ENCODE measurements around the gene CARD14.

Gene CARD14

GRCh38 chr17:80202197-80202596 lies 32.4 kb downstream of the CARD14 start:
- H3K4me3 ChIP-seq (ENCODE audit: low read length), result no peak overlapping the region
- TF ChIP-seq CTCF (conservative IDR thresholded peaks at IDR 0.05; ENCODE audit: low read length), result no peak
- DNase-seq (ENCODE audit: low read depth), result no peak

- no peak for TF ChIP-seq CTCF (conservative IDR thresholded peaks at IDR 0.05; ENCODE audit: low read length)
- H3K4me3 ChIP-seq (ENCODE audit: low read length), result no peak overlapping the region
- no peak for DNase-seq (ENCODE audit: low read depth)
These were observed 33.7 kb downstream of the CARD14 start for GRCh38 chr17:80203471-80203963.

- no peak for TF ChIP-seq CTCF (conservative IDR thresholded peaks at IDR 0.05; ENCODE audit: low read length)
- no peak overlapping the region for H3K4me3 ChIP-seq (ENCODE audit: low read length)
- DNase-seq (ENCODE audit: low read depth), result no peak
These were observed 35.0 kb downstream of the CARD14 start for GRCh38 chr17:80204626-80205468.

- H3K4me3 ChIP-seq (ENCODE audit: low read length), result no peak overlapping the region
- TF ChIP-seq CTCF (conservative IDR thresholded peaks at IDR 0.05; ENCODE audit: low read length), result no peak
- DNase-seq (ENCODE audit: low read depth), result no peak
These were observed 36.0 kb downstream of the CARD14 start for GRCh38 chr17:80205811-80206210.

- DNase-seq (ENCODE audit: low read depth), result no peak
- TF ChIP-seq CTCF (conservative IDR thresholded peaks at IDR 0.05; ENCODE audit: low read length), result no peak
These were observed 38.2 kb downstream of the CARD14 start for GRCh38 chr17:80208050-80208449.

GRCh38 chr17:80209765-80210164 lies 39.9 kb downstream of the CARD14 start:
- no peak overlapping the region for H3K4me3 ChIP-seq (ENCODE audit: low read length)
- DNase-seq (ENCODE audit: low read depth), result no peak
- no peak for TF ChIP-seq CTCF (conservative IDR thresholded peaks at IDR 0.05; ENCODE audit: low read length)

More at GRCh38 chr17:80208050-80208449, 38.2 kb downstream of the CARD14 start:
- no peak overlapping the region for H3K4me3 ChIP-seq (ENCODE audit: low read length)
